NT2/D1 (cell line): ENCODE data around the gene PPBP.

Experiments used
- DNase-seq: peaks from one replicate; pipeline ENCODE4 v3.0.0-alpha.2; 2011; ENCODE audit warnings: low read depth, low spot score
- H3K27me3 ChIP-seq: 2 replicates; pipeline ENCODE4 v1.6.0; 2011; ENCODE audit warnings: mild to moderate bottlenecking; ENCODE audit not compliant: insufficient read length, insufficient read depth
- H3K36me3 ChIP-seq: 2 replicates; pipeline ENCODE4 v1.6.1; 2011; ENCODE audit warnings: mild to moderate bottlenecking, low read length, mixed read lengths; ENCODE audit not compliant: insufficient read depth, insufficient read length
- H3K4me1 ChIP-seq: 2 replicates; pipeline ENCODE4 v1.5.1; 2011; ENCODE audit not compliant: insufficient read depth, insufficient read length
- H3K4me3 ChIP-seq: 2 replicates; pipeline ENCODE4 v1.5.1; 2011; ENCODE audit warnings: low read depth; ENCODE audit not compliant: insufficient read length
- H3K9ac ChIP-seq: 2 replicates; pipeline ENCODE4 v1.6.0; 2011; ENCODE audit warnings: low read depth; ENCODE audit not compliant: insufficient read length
- H3K9me3 ChIP-seq: 2 replicates; pipeline ENCODE4 v1.5.1; 2011; ENCODE audit warnings: mild to moderate bottlenecking, low read length; ENCODE audit not compliant: insufficient read depth
- SUZ12 ChIP-seq: IDR thresholded peaks from 2 replicates; pipeline ENCODE4 v1.6.1; 2011; ENCODE audit not compliant: insufficient read length, insufficient read depth; ENCODE audit errors: extremely low read depth
- YY1 ChIP-seq: IDR thresholded peaks from 2 replicates; pipeline ENCODE4 v1.6.1; 2011; ENCODE audit not compliant: insufficient read length, insufficient read depth
- ZNF274 ChIP-seq: IDR thresholded peaks from 2 replicates; pipeline ENCODE4 v1.6.1; 2011; ENCODE audit warnings: mild to moderate bottlenecking, low read depth, low read length

The PPBP gene

GRCh38 chr4:73988061-73988460 lies at the start of gene PPBP:
Gene PPBP, minus strand, starts transcription at chr4:73988190. Its CDS starts 87 bp downstream, at chr4:73988103.
- H3K9ac ChIP-seq, result no peak within 1 kb of the TSS
- H3K4me1 ChIP-seq, result no peaks in the 10 kb centered on the region
- no peaks in the 10 kb centered on the region for H3K9me3 ChIP-seq
- no peaks in the 10 kb centered on the region for H3K27me3 ChIP-seq
- no peak for DNase-seq
- no peaks in the 10 kb centered on the region for H3K36me3 ChIP-seq
- TF ChIP-seq ZNF274 (no peak), YY1 (no peak), SUZ12 (no peak)
- H3K4me3 ChIP-seq, result no peak within 1 kb of the TSS

GRCh38 chr4:74037076-74037955 lies 49.3 kb upstream of the PPBP start:
- Histone ChIP-seq H3K9ac (no peak overlapping the region), H3K36me3 (no peaks in the 10 kb centered on the region), H3K4me3 (peak overlapping the region; percentile 51), H3K27me3 (peaks cover 7% of the 10 kb centered on the region), H3K9me3 (no peaks in the 10 kb centered on the region), H3K4me1 (no peaks in the 10 kb centered on the region)
- DNase-seq, result no peak
- TF ChIP-seq SUZ12 (no peak), ZNF274 (no peak), YY1 (no peak)

GRCh38 chr4:74033739-74034138 lies 45.7 kb upstream of the PPBP start:
- Histone ChIP-seq H3K4me1 (no peaks in the 10 kb centered on the region), H3K36me3 (no peaks in the 10 kb centered on the region), H3K27me3 (no peaks in the 10 kb centered on the region), H3K9me3 (no peaks in the 10 kb centered on the region), H3K4me3 (no peak overlapping the region), H3K9ac (no peak overlapping the region)
- no peak for DNase-seq
- TF ChIP-seq SUZ12, result no peak
- TF ChIP-seq YY1, result no peak
- TF ChIP-seq ZNF274, result no peak

GRCh38 chr4:74032064-74032463 lies 44.1 kb upstream of the PPBP start:
- no peak overlapping the region for H3K9ac ChIP-seq
- H3K36me3 ChIP-seq, result no peaks in the 10 kb centered on the region
- H3K27me3 ChIP-seq, result no peaks in the 10 kb centered on the region
- H3K4me3 ChIP-seq, result no peak overlapping the region
- no peaks in the 10 kb centered on the region for H3K4me1 ChIP-seq
- H3K9me3 ChIP-seq, result no peaks in the 10 kb centered on the region
- TF ChIP-seq ZNF274, result no peak
- TF ChIP-seq YY1, result no peak
- TF ChIP-seq SUZ12, result no peak
- DNase-seq, result no peak

GRCh38 chr4:74031576-74031975 lies 43.6 kb upstream of the PPBP start:
- DNase-seq, result no peak
- TF ChIP-seq SUZ12 (no peak), YY1 (no peak), ZNF274 (no peak)

GRCh38 chr4:74030285-74030684 lies 42.3 kb upstream of the PPBP start:
- H3K9ac ChIP-seq, result no peak overlapping the region
- no peak for DNase-seq
- TF ChIP-seq ZNF274 (no peak), SUZ12 (no peak), YY1 (no peak)
- no peaks in the 10 kb centered on the region for H3K27me3 ChIP-seq
- H3K9me3 ChIP-seq, result no peaks in the 10 kb centered on the region
- no peak overlapping the region for H3K4me3 ChIP-seq
- H3K4me1 ChIP-seq, result no peaks in the 10 kb centered on the region
- H3K36me3 ChIP-seq, result no peaks in the 10 kb centered on the region

More at GRCh38 chr4:74031576-74031975, 43.6 kb upstream of the PPBP start:
- Histone ChIP-seq H3K4me1 (no peaks in the 10 kb centered on the region), H3K9ac (no peak overlapping the region), H3K27me3 (no peaks in the 10 kb centered on the region), H3K36me3 (no peaks in the 10 kb centered on the region), H3K9me3 (no peaks in the 10 kb centered on the region), H3K4me3 (no peak overlapping the region)

- Histone ChIP-seq H3K9me3 (no peaks in the 10 kb centered on the region), H3K27me3 (no peaks in the 10 kb centered on the region), H3K4me1 (no peaks in the 10 kb centered on the region), H3K9ac (no peak overlapping the region), H3K4me3 (no peak overlapping the region), H3K36me3 (no peaks in the 10 kb centered on the region)
- TF ChIP-seq YY1 (no peak), SUZ12 (no peak), ZNF274 (no peak)
- DNase-seq, result no peak
These were observed 40.5 kb upstream of the PPBP start for GRCh38 chr4:74028504-74028903.

GRCh38 chr4:74023709-74024108 lies 35.7 kb upstream of the PPBP start:
- Histone ChIP-seq H3K36me3 (no peaks in the 10 kb centered on the region), H3K27me3 (no peaks in the 10 kb centered on the region), H3K9ac (no peak overlapping the region), H3K9me3 (no peaks in the 10 kb centered on the region), H3K4me1 (no peaks in the 10 kb centered on the region), H3K4me3 (no peak overlapping the region)
- no peak for TF ChIP-seq YY1
- TF ChIP-seq ZNF274, result no peak
- no peak for TF ChIP-seq SUZ12
- no peak for DNase-seq
